Gastrocnemius medialis (tissue), 4 donors: Measurements from ENCODE around the gene ARL4A. TPM values are rescaled to one million over a fixed set of nuclear protein-coding genes. Genes with fewer than 3 reads are reported as not detected.

Experiments
- ATAC-seq, 2 donors: fragments of 150-250 bp; one replicate each; pipeline ENCODE4 v1.9.1; 2016
- DNase-seq, 2 donors: peaks; one replicate each; pipeline ENCODE4 v3.0.0-alpha.2; 2019
- H3K27ac ChIP-seq, 4 donors: fragments of 200-600 bp; sonication (generic); 1 replicate in 1 of 4; 2 replicates in 3 of 4; pipeline ENCODE4 v1.5.1; 2016 to 2018; ENCODE audit warnings: mild to moderate bottlenecking in 2 of 4, moderate library complexity in 1 of 4
- H3K27me3 ChIP-seq, 3 donors: fragments of 200-600 bp; sonication (generic) in 2 of 3; 1 replicate in 1 of 3; 2 replicates in 2 of 3; pipeline versions ENCODE4 v1.5.1 to v1.6.0; 2016 to 2019; ENCODE audit warnings: mild to moderate bottlenecking in 1 of 3, moderate library complexity in 1 of 3
- H3K36me3 ChIP-seq, 2 donors: fragments of 200-600 bp; sonication (generic) in 1 of 2; one replicate each; pipeline ENCODE4 v1.5.1; 2017 to 2018
- H3K4me1 ChIP-seq, 2 donors: fragments of 200-600 bp; sonication (generic) in 1 of 2; one replicate each; pipeline ENCODE4 v1.5.1; 2016 to 2017; ENCODE audit warnings: mild to moderate bottlenecking in 2 of 2
- H3K4me3 ChIP-seq, 4 donors: fragments of 200-600 bp; sonication (generic) in 3 of 4; 1 replicate in 1 of 4; 2 replicates in 3 of 4; pipeline ENCODE4 v1.5.1; 2016 to 2019; ENCODE audit warnings: mild to moderate bottlenecking in 2 of 4
- H3K9me3 ChIP-seq, 3 donors: fragments of 200-600 bp; sonication (generic) in 2 of 3; 1 replicate in 1 of 3; 2 replicates in 2 of 3; pipeline ENCODE4 v1.5.1; 2016 to 2019
- CTCF ChIP-seq, 5 experiments: fragments of 450-650 bp in 3 of 5; fragments of 200-600 bp in 2 of 5; sonication (generic) in 2 of 5; IDR thresholded peaks in 4 of 5; conservative IDR thresholded peaks in 1 of 5; 1 replicate in 4 of 5; 2 replicates in 1 of 5; pipeline ENCODE4 v1.5.1; 2016 to 2019; ENCODE audit warnings: antibody characterized with exemption in 5 of 5, mild to moderate bottlenecking in 3 of 5, moderate library complexity in 3 of 5
- POLR2A ChIP-seq, 2 donors: fragments of 450-650 bp; IDR thresholded peaks; one replicate each; pipeline ENCODE4 v1.6.1; 2017; ENCODE audit warnings: antibody characterized with exemption in 2 of 2, mild to moderate bottlenecking in 2 of 2, moderate library complexity in 2 of 2
- in situ Hi-C, 4 donors: fragments of 200-750 bp; cut with MboI; loops; one replicate each; pipeline versions ENCODE4 v1.15.0 to v1.8.0; 2017; ENCODE audit warnings: low sequenced_read_pairs in 4 of 4
- intact Hi-C: fragments of 100-400 bp; cut with DNase I; formaldehyde crosslinking; loops from one replicate; pipeline ENCODE4 v1.15.1; 2023; ENCODE audit warnings: low total_unique reads
- total RNA-seq, 4 donors: library from RNA; depleted of rRNA; stranded (reverse); fragments of >200 nt; gene quantifications; one replicate each; pipeline versions ENCODE4 v1.1.0 to v1.2.3, GENCODE V29; 2016

The ARL4A gene
- total RNA-seq, 4 donors from 2014 or later: 8.6 to 20.4 (median 14.2) TPM

DNA sequence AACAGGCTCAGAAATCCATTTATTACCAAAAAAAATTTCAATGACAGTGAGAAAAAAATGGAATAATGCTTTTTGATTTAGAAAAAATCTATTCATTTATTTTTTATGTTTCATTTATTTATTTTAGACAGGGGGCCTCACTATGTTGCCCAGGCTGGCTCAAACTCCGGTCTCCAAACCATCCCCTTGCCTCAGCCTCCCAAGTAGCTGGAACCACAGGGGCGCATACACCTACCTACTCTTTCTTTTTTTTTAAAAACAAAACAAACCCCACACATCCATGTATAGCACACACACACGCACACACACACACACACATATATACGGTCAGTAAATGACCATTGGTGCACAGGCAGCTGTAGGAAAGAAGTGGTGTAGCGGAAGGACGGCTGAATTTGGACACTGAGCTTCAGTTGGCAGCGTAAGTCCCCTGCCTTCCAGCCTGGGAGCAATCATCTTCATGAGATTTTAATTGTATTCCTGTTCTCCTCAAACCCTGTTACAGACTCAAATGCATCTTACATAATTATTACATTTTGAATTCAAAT, 28.8 kb downstream of the ARL4A start:
- H3K27ac ChIP-seq: peak overlapping the region; percentile 71 to 86 (median 78)
- no peaks in the 10 kb centered on the region for H3K36me3 ChIP-seq
- H3K4me1 ChIP-seq: peaks cover 11 to 82% of the 10 kb centered on the region in 2 donors
- H3K27me3 ChIP-seq: no peaks in the 10 kb centered on the region
- H3K9me3 ChIP-seq: no peaks in the 10 kb centered on the region
- TF ChIP-seq CTCF (IDR thresholded peaks at IDR 0.05 in 4 of 5, conservative IDR thresholded peaks at IDR 0.05 in 1 of 5) (no peak), POLR2A (IDR thresholded peaks at IDR 0.05) (no peak)
- in situ Hi-C loops: no loop called here
- H3K4me3 ChIP-seq: peak overlapping the region in 3 of 4 donors; percentile 32 to 55 (median 42)
- no peak for ATAC-seq
- DNase-seq: no peak
- intact Hi-C loops: no loop called here

DNA sequence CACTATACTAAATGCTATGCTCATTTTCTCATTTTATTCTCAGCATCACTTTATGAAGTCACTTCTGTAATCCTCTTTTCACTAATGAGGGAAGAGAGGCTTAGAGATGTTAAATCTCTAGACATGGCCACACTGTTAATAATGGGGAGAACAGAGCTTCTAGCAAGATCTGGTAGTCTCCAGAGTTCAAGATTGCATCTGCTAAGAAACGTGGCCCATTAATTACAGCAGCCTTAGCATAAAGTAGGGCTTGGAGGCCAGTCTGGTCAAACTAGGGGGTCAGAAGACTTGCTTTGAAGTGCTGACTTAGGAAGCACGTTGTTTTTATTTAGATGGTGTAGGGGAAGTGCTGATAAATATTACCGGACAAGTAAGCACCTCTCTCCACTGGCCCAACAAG, 29.3 kb downstream of the ARL4A start:
- Histone ChIP-seq H3K27ac (peak overlapping the region; percentile 71 to 86 (median 78)), H3K9me3 (no peaks in the 10 kb centered on the region), H3K36me3 (no peaks in the 10 kb centered on the region), H3K4me3 (no peak overlapping the region), H3K27me3 (no peaks in the 10 kb centered on the region), H3K4me1 (peaks cover 12 to 84% of the 10 kb centered on the region in 2 donors)
- TF ChIP-seq CTCF (IDR thresholded peaks at IDR 0.05 in 4 of 5, conservative IDR thresholded peaks at IDR 0.05 in 1 of 5) (no peak), POLR2A (IDR thresholded peaks at IDR 0.05) (no peak)
- no peak for DNase-seq
- intact Hi-C loops (no loop called here), in situ Hi-C loops (no loop called here)
- no peak for ATAC-seq

DNA sequence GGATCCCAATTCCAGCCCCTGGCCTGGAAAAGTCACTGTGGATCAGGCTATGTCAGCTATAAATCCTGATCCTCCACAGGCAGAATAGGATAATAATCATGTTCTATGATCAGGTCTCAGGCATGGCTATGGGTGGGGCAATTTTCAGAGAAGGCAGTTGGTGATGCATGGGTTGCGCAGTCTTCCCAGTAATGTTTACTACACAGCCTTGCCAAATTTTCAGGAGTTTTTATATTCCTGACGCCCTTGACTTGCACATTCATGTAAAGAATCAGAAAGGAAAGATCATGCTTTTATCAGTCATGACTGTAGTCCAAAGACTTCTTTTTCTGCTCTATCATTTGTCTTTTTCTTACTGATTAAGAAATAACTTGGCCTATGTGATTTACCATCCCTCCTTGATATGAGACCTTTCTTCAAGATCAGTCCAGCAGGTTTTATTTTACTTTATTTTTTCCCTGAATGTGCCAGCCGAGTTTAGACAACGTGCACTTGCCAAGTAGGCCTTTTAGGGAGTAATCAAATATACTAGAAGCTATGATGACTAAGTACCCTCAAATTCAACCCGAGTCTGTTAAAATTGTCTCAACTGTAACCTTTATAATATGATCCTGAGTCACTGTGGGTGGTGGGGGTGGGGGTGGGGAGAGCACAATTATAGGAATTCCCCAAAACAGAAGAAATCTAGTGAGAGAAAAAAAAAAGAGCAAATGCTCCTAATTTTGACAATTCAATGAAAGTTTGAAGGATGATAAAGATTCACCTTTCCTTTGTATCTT, 31.9 kb downstream of the ARL4A start:
- ATAC-seq (peak; percentile 21 to 25), DNase-seq (peak in 1 of 2 donors; percentile 21)
- Histone ChIP-seq H3K9me3 (no peaks in the 10 kb centered on the region), H3K27me3 (no peaks in the 10 kb centered on the region), H3K27ac (peak overlapping the region; percentile 53 to 82 (median 62)), H3K36me3 (no peaks in the 10 kb centered on the region), H3K4me3 (no peak overlapping the region), H3K4me1 (peaks cover 26 to 78% of the 10 kb centered on the region in 2 donors)
- TF ChIP-seq CTCF (IDR thresholded peaks at IDR 0.05 in 4 of 5, conservative IDR thresholded peaks at IDR 0.05 in 1 of 5): no peak
- no peak for TF ChIP-seq POLR2A (IDR thresholded peaks at IDR 0.05)
- intact Hi-C loops: no loop called here
- in situ Hi-C loops: no loop called here

- H3K27me3 ChIP-seq: no peaks in the 10 kb centered on the region
- no peaks in the 10 kb centered on the region for H3K9me3 ChIP-seq
- in situ Hi-C loops (no loop called here), intact Hi-C loops (no loop called here)
- H3K4me3 ChIP-seq: no peak overlapping the region
- DNase-seq: no peak
- TF ChIP-seq POLR2A (IDR thresholded peaks at IDR 0.05) (no peak), CTCF (IDR thresholded peaks at IDR 0.05 in 4 of 5, conservative IDR thresholded peaks at IDR 0.05 in 1 of 5) (no peak)
- ATAC-seq: no peak
- peaks cover 26 to 69% of the 10 kb centered on the region in 2 donors for H3K4me1 ChIP-seq
- no peaks in the 10 kb centered on the region for H3K36me3 ChIP-seq
- H3K27ac ChIP-seq: peak overlapping the region; percentile 53 to 82 (median 62)
Measured at GRCh38 chr7:12719981-12720865, 32.8 kb downstream of the ARL4A start.
